ENCODE measurements around the gene PRAME.

The PRAME gene

DNA sequence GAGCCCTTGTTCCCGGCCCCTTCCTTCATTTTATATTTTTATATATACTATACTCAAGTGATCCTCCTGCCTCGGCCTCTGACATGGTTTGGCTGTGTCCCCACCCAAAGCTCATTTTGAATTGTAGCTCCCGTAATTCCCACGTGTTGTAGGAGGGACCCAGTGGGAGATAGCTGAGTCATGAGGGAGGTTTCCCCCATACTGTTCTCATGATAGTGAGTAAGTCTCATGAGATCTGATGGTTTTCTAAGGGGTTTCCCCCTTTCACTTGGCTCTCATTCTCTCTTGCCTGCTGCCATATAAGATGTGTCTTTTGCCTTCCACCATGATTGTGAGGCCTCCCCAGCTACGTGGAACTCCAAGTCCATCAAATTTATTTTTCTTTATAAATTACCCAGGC is 31.8 kb downstream of the PRAME start:
- no peak for TF ChIP-seq GATA3 (IDR thresholded peaks at IDR 0.05; ENCODE audit: low read depth, low read length)
- TF ChIP-seq GATA2 (IDR thresholded peaks at IDR 0.05; ENCODE audit: low read depth, low read length), result no peak

DNA sequence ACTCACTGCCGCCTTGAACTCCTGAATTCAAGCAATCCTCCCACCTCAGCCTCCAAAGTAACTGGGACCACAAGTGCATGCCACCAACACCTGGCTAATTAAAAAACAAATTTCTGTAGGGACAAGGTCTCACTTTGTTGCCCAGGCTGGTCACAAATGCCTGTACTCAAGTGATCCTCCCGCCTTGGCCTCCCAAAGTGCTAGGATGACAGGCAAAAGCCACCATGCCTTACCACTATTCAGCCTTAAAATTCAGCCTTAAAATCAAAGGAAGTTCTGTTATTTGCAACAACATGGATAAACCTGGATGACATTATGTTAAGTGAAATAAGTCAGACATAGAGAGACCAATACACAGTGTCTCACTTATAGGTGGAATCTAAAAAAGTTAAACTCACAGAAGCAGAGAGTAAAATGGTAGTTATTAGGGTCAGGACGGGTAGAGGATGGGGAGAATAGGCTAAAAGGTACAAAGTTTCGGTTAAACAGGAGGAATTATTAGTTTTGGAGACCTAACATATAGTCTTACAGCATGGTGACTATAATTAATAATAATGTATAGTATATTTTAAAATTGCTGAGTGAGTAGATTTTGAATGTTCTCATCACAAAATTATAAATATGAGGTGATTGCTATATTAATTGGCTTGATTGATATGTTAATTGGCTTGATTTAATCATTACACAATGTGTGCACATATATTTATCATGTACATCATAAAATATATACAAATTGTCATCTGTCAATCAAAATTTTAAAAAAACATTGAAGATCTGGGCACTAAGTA is 32.7 kb downstream of the PRAME start:
- TF ChIP-seq GATA2 (IDR thresholded peaks at IDR 0.05; ENCODE audit: low read depth, low read length) (no peak), GATA3 (IDR thresholded peaks at IDR 0.05; ENCODE audit: low read depth, low read length) (no peak)

DNA sequence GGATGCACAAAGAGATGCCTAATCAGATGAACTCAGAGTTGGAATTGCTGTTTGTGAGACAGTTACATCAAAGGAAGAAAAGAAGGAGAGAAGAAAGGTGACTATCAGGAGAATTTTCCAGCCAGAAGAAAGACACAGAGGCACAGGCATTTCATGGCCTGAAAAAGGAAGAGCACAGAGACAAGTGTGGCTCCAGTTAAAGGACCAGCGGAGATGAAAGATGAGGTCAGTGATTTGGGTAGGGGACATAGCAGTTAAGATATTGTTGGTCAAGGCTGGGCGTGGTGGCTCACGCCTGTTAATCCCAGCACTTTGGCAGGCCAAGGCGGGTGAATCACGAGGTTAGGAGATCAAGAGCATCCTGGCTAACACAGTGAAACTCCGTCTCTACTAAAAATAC is 35.6 kb downstream of the PRAME start:
- TF ChIP-seq GATA3 (IDR thresholded peaks at IDR 0.05; ENCODE audit: low read depth, low read length), result no peak
- no peak for TF ChIP-seq GATA2 (IDR thresholded peaks at IDR 0.05; ENCODE audit: low read depth, low read length)

DNA sequence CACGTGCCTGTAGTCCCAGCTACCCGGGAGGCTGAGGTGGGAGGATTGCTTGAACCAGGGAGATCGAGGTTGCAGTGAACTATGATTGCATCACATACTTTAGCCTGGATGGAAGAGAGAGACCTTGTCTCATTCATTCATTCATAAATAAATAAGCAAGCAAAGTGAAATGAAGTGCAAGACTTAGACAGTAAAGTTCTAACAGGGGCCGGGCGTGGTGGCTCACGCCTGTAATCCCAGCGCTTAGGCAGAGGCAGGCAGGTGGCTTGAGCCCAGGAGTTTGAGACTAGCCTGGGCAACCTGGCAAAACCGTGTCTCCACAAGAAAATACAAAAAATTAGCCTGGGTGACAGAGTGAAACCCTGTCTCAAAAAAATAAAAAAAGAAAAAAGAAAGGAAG is 37.4 kb downstream of the PRAME start:
- no peak for TF ChIP-seq GATA2 (IDR thresholded peaks at IDR 0.05; ENCODE audit: low read depth, low read length)

DNA sequence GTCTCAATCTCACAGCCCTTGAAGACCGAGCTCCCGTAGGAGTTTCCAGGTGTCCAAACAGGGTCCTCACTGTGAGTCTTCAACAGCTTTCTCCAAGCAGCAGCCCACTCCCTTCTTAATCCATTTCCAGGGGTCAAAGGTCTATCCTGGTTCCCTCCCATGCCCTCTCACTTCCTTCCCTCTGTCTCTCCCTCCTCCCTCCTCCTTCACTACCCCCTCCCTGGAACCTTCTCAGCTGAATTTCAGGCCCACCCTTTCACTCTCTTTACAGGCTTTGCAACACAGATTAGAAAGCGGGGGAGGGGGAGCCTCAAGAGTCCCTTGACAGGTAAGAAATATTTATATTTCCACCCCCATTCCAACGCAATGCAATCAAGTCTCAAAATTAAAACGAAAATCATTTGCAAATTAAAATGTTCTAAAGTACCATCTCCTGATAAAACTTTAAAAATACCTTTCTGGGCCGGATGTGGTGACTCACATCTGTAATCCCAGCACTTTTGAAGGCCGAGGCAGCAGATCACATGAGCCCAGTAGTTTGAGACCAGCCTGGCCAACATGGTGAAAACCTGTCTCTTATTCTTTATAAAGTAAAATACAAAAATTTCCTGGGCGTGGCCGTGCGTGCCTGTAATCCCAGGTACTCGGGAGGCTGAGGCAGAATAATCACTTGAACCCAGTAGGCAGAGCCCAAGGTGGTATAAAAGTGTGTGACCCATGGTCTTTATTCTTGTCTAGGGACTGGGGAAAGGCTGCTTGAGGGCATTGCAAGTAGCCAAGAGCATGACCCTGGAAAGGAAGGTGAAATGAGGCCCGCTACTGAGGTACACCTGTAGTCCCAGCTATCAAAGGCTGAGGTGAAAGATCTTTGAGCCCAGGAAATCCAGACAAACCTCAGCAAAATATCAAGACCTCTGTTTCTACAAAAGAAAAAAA is 38.1 kb downstream of the PRAME start:
- TF ChIP-seq GATA2 (IDR thresholded peaks at IDR 0.05; ENCODE audit: low read depth, low read length) (no peak), GATA3 (IDR thresholded peaks at IDR 0.05; ENCODE audit: low read depth, low read length) (no peak)

DNA sequence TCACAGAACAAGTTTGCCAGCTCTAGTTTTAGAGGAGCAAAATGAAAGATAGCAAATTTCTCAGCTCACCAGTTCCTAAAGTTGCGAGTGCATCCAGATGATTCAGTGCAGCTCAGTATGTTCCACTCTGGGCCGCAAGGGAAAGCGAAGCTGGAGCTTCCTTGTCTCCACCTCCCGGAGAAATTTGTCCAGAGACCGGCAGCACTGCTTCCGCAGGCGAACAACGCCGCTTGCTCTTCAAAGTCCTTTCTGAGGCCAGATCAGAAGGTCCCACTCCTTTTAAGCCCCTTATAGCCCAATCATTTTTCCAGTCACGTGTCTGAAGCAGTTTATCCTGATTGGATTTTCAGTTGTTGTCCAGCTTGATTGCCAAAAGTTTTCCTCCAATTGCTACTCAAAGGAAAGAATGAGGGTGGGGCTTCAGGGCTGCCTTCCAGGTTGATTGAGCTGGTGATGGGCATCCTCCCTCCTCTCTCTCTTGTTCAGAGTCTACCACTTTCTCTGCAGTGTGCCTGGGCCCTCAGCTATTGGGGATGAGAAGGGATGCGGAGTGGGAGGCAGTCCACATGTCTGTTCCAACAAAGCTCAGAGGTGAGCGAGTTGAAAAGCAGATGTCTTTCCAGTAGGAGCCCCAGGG is 38.9 kb downstream of the PRAME start, which contains the start of gene ZNF280A:
ZNF280A (minus strand) TSS at position 251 of the 637 bp plus-strand sequence. CDS start 4,640 bp downstream, outside the sequence.
- TF ChIP-seq GATA3 (IDR thresholded peaks at IDR 0.05; ENCODE audit: low read depth, low read length), result no peak
- no peak for TF ChIP-seq GATA2 (IDR thresholded peaks at IDR 0.05; ENCODE audit: low read depth, low read length)

DNA sequence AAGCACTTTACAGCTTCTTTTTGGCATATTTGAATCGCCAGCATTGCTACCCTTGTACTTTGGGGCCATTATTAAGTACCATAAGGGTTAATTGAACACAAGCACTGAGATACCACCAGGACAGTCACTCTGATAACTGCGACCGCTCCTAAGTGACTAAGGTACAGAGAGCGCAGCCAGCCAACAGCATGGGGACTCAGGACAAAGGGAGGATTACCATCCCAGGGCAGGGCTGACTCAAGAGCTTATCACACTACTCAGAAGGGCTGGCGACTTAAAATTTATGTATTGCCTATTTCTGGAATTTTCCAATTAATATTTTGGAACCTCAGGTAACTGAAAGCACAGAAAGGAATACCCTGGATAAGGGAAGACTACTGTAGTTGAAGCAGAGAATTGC is 39.5 kb downstream of the PRAME start:
- TF ChIP-seq GATA2 (IDR thresholded peaks at IDR 0.05; ENCODE audit: low read depth, low read length), result no peak
- no peak for TF ChIP-seq GATA3 (IDR thresholded peaks at IDR 0.05; ENCODE audit: low read depth, low read length)

DNA sequence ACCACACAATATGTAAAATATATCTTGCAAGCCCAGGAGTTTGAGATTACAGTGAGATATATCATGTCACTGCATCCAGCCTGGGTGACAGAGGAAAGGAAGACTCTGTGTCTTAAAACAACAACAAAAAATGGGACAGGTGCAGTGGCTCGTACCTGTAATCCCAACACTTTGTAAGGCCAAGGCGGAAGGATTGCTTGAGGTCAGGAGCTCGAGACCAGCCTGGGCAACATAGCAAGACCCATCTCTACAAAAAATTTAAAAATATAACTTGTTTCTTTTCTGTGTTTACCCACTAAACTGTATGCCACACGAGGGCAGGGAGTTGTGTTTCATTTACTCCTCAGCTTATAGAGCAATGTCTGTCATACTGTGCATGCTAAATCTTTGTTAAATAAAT is 42.1 kb downstream of the PRAME start:
- TF ChIP-seq GATA3 (IDR thresholded peaks at IDR 0.05; ENCODE audit: low read depth, low read length) (no peak), GATA2 (IDR thresholded peaks at IDR 0.05; ENCODE audit: low read depth, low read length) (no peak)

DNA sequence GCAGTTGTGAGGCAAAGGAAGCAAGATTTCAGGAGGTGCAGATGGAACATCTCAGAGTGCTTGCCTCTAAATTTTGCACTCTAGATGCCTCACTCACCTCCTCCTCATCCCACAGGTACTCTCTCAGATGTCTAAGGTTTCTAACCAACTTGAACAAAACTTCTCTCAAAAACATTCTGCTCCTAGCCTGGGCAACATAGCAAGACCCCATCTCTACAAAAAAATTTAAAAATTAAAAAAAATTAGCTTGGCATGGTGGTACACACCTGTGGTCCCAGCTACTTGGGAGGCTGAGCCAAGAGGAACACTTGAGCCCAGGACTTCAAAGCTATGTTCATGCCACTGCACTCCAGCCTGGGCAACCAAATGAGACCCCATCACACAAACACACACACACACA is 43.2 kb downstream of the PRAME start:
- TF ChIP-seq GATA2 (IDR thresholded peaks at IDR 0.05; ENCODE audit: low read depth, low read length) (no peak), GATA3 (IDR thresholded peaks at IDR 0.05; ENCODE audit: low read depth, low read length) (no peak)

DNA sequence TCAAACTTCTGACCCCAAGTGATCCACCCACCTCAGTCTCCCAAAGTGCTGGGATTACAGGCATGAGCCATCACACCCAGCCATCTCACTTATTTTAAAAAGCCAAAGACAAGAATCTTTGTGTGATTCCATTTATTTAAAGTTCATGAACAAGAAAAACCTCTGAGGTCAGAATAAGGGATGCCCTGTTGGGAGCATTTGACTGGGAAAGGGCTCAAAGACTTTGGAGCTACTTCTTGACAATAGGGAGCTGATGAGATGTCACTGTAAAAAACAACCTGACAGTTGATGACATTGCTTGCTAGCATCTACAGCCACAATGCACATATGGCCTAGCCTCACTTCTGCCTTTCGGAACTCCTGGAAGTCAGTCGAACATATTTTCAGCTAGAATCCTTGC is 45.4 kb downstream of the PRAME start:
- TF ChIP-seq GATA2 (IDR thresholded peaks at IDR 0.05; ENCODE audit: low read depth, low read length) (no peak), GATA3 (IDR thresholded peaks at IDR 0.05; ENCODE audit: low read depth, low read length) (no peak)

DNA sequence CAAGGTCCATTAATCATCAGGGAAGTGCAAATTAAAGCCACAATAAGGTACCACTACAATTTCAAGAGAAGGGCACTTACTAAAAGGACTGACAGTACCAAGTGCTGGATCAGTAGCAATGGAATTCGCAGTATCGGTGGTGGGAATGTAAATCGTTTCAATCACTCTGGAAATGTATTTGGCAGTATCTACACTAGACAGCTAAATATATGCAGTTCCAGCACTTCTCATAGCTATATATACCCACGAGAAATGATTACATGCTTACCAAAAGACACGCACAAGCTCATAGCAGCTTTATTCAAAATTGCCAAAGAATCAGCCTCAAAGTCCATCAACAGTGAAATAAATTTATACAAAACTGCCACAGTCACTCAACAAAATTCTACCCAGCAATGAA is 46.1 kb downstream of the PRAME start:
- TF ChIP-seq GATA3 (IDR thresholded peaks at IDR 0.05; ENCODE audit: low read depth, low read length), result no peak
- no peak for TF ChIP-seq GATA2 (IDR thresholded peaks at IDR 0.05; ENCODE audit: low read depth, low read length)

DNA sequence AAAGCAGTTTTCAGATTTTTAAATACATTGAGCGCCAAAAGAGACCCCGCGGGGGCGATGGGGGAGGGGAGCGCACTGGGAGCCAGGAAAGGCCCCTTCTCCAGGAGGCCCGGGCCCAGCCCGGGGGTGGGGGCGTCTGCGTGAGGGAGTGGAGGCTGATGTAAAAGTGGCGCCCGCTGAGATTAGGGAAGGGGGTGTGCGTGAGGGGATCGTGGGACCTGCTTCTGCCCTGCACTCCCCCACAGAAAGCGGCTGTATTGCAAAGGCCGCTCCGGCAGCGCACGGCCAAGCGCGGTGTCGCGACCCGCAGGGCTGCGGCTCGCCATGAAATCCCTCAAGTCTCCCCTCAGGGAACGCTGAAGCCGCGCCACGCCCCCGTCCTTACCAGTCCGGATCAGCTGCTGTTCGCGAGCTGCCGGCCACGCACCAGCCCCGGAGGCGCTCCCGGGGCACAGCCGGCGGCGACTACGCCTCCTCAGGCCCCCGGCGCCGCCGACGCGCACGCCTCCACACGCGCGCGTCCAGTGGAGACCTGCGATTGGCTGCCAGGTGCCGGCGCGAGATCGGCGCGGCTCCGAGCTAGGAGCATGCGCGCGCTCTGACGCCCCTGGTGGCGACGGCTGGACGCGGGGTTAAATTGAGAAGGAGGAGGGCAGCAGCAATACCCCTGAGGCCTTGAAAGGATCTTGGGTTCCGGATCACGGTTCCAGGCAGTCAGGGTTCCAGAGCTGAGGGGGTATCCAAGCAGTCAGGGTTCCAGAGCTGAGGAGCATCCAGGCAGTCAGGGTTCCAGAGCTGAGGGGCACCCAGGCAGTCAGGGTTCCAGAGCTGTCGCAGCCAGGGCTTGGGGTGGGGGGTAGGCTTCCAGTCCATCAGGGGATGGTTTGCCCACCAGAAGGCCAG is 50.5 kb downstream of the PRAME start, which contains the start of gene ZNF280B:
ZNF280B (minus strand) TSS at position 469 of the 903 bp plus-strand sequence. CDS start 19,344 bp downstream, outside the sequence.
- TF ChIP-seq GATA2 (IDR thresholded peaks at IDR 0.05; ENCODE audit: low read depth, low read length) (no peak), GATA3 (IDR thresholded peaks at IDR 0.05; ENCODE audit: low read depth, low read length) (no peak)

DNA sequence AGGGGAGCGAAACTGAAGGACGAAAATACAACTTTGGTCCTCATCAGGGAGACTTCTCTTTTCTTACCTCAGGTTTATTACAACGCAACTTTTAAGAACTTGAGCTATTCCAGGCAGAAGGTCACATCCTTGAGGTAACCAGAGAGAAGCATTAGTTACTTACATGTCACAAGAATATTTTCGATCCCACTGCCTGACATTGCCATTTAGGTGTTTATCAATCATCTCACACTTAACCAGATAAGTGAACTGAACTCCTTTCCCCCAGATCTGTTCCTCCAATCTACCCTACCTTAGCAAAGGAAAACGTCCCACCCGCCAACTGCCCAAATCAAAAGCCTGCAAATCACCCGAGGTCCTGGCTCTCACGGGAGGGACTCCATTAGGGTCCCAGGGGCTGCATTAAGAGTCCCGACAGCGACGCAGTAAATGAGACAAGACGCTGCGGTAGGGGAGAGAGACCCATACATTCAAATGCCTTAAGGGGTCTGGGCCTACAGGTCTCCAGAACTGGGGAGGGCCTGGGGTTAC is 51.3 kb downstream of the PRAME start:
- TF ChIP-seq GATA3 (IDR thresholded peaks at IDR 0.05; ENCODE audit: low read depth, low read length) (no peak), GATA2 (IDR thresholded peaks at IDR 0.05; ENCODE audit: low read depth, low read length) (no peak)
